Activated CD4-positive, alpha-beta memory T cell treated with anti-CD3 and anti-CD28 coated beads, Interleukin-2, amount 10 ng/mL, durations not matched to agents 7 days and 5 days (primary cell): ENCODE results near the gene KLHL21. TPM values are rescaled to one million over a fixed set of nuclear protein-coding genes. Genes with fewer than 3 reads are reported as not detected.

Experiments
- CTCF ChIA-PET: fragments of 350-600 bp; sonication (Branson Sonifier 250); formaldehyde crosslinking; loops from one replicate; lab custom pipeline; 2021; ENCODE audit warnings: antibody characterized with exemption, inconsistent platforms; lab: Charles Lee
- POLR2A ChIA-PET: fragments of 350-600 bp; sonication (Branson Sonifier 250); formaldehyde crosslinking; loops from one replicate; lab custom pipeline; 2021; ENCODE audit warnings: antibody characterized with exemption; lab: Charles Lee
- DNase-seq: peaks from one replicate; pipeline ENCODE4 v3.0.0-alpha.2; 2020
- H3K27ac Mint-ChIP-seq: one replicate; pipeline ENCODE4 v1.8.0; 2021; ENCODE audit warnings: mild to moderate bottlenecking, mixed read lengths
- H3K27me3 Mint-ChIP-seq: one replicate; pipeline ENCODE4 v1.8.0; 2021; ENCODE audit warnings: mixed read lengths
- H3K36me3 Mint-ChIP-seq: one replicate; pipeline ENCODE4 v1.8.0; 2021; ENCODE audit warnings: low read depth, mixed read lengths
- H3K4me1 Mint-ChIP-seq: one replicate; pipeline ENCODE4 v1.8.0; 2021; ENCODE audit warnings: mixed read lengths
- H3K4me3 Mint-ChIP-seq: one replicate; pipeline ENCODE4 v1.8.0; 2021; ENCODE audit warnings: mild to moderate bottlenecking, mixed read lengths
- H3K9me3 Mint-ChIP-seq: one replicate; pipeline ENCODE4 v1.8.0; 2021; ENCODE audit warnings: mixed read lengths
- total RNA-seq, 2 experiments: library from RNA; stranded (reverse); gene quantifications; one replicate each; pipeline ENCODE4 v1.2.3, GENCODE V29; 2021

KLHL21 gene
- total RNA-seq, 2 experiments from 2014 or later: 26.7 to 27.0 TPM

- Mint-ChIP-seq H3K4me3 (no peak overlapping the region), H3K4me1 (peaks cover 20% of the 10 kb centered on the region), H3K9me3 (no peaks in the 10 kb centered on the region), H3K36me3 (peaks cover 55% of the 10 kb centered on the region), H3K27ac (no peak overlapping the region), H3K27me3 (no peaks in the 10 kb centered on the region)
- POLR2A ChIA-PET: interaction anchor here (0.9 to 3.5 kb wide), 2 partner anchors 19 to 67 kb away, joined by 4 to 23 read pairs; partner anchors contain the start of genes KLHL21, NOL9 and TAS1R1
- CTCF ChIA-PET: interaction anchor here (1.4 kb wide), 1 partner anchor 35 kb away, joined by 5 read pairs; no protein-coding TSS in a partner anchor
- no peak for DNase-seq
These were observed 19.0 kb upstream of the KLHL21 start for GRCh38 chr1:6621429-6622391.

GRCh38 chr1:6619045-6619444 is 16.4 kb upstream of the KLHL21 start:
- no peaks in the 10 kb centered on the region for H3K27me3 Mint-ChIP-seq
- no peak overlapping the region for H3K4me3 Mint-ChIP-seq
- H3K27ac Mint-ChIP-seq: no peak overlapping the region
- H3K9me3 Mint-ChIP-seq: no peaks in the 10 kb centered on the region
- POLR2A ChIA-PET: interaction anchor here (1.4 kb wide), 1 partner anchor 8 kb away, joined by 3 read pairs; no protein-coding TSS in a partner anchor
- H3K36me3 Mint-ChIP-seq: peaks cover 52% of the 10 kb centered on the region
- peaks cover 14% of the 10 kb centered on the region for H3K4me1 Mint-ChIP-seq
- no peak for DNase-seq
- CTCF ChIA-PET: no interaction called here

- Mint-ChIP-seq H3K27me3 (no peaks in the 10 kb centered on the region), H3K27ac (no peak overlapping the region), H3K36me3 (peaks cover 26% of the 10 kb centered on the region), H3K9me3 (no peaks in the 10 kb centered on the region), H3K4me1 (peaks cover 27% of the 10 kb centered on the region), H3K4me3 (peak overlapping the region; percentile 73)
- ChIA-PET CTCF (interaction anchor here (0.7 to 1.9 kb wide), 3 partner anchors 12 to 1553 kb away, joined by 3 to 5 read pairs (median 4); partner anchors contain the start of gene KLHL21), POLR2A (interaction anchor here (3.8 kb wide), 1 partner anchor 13 kb away, joined by 35 read pairs; the partner anchor contains the start of gene KLHL21)
- DNase-seq: no peak
These were observed 12.5 kb upstream of the KLHL21 start for GRCh38 chr1:6614929-6615785.

GRCh38 chr1:6614019-6614928 is 11.6 kb upstream of the KLHL21 start:
- DNase-seq: peak; percentile 58
- Mint-ChIP-seq H3K27ac (peak overlapping the region; percentile 10), H3K27me3 (no peaks in the 10 kb centered on the region)

GRCh38 chr1:6613361-6614018 is 10.8 kb upstream of the KLHL21 start, which contains the start of gene PHF13:
Gene PHF13, plus strand, starts transcription at chr1:6613731. Its CDS starts 336 bp downstream, at chr1:6614067.
- CTCF ChIA-PET: interaction anchor here (0.8 kb wide), 1 partner anchor 13 kb away, joined by 3 read pairs; no protein-coding TSS in a partner anchor

More at GRCh38 chr1:6614019-6614928, 11.6 kb upstream of the KLHL21 start:
- POLR2A ChIA-PET: interaction anchor here (0.8 to 4.3 kb wide), 5 partner anchors 10 to 60 kb away, joined by 3 to 58 read pairs (median 3); partner anchors contain the start of genes KLHL21, NOL9, TAS1R1 and THAP3
- no peaks in the 10 kb centered on the region for H3K9me3 Mint-ChIP-seq
- CTCF ChIA-PET: interaction anchor here (0.8 kb wide), 1 partner anchor 14 kb away, joined by 3 read pairs; no protein-coding TSS in a partner anchor
- H3K4me3 Mint-ChIP-seq: peak overlapping the region; percentile 83
- H3K4me1 Mint-ChIP-seq: peaks cover 27% of the 10 kb centered on the region
- peaks cover 18% of the 10 kb centered on the region for H3K36me3 Mint-ChIP-seq

GRCh38 chr1:6612641-6613360 is 10.1 kb upstream of the KLHL21 start:
- Mint-ChIP-seq H3K4me3 (peak overlapping the region; percentile 84), H3K4me1 (peaks cover 27% of the 10 kb centered on the region), H3K36me3 (peaks cover 10% of the 10 kb centered on the region), H3K9me3 (no peaks in the 10 kb centered on the region), H3K27ac (peak overlapping the region; percentile 74), H3K27me3 (no peaks in the 10 kb centered on the region)
- no peak for DNase-seq
- ChIA-PET POLR2A (interaction anchor here (1.1 to 4.3 kb wide), 3 partner anchors 10 to 13 kb away, joined by 3 to 58 read pairs (median 7); partner anchors contain the start of genes KLHL21 and THAP3), CTCF (interaction anchor here (1.4 to 2.1 kb wide), 3 partner anchors 9 to 11 kb away, joined by 6 to 8 read pairs (median 7); partner anchors contain the start of genes KLHL21 and THAP3)

More at GRCh38 chr1:6613361-6614018, 10.8 kb upstream of the KLHL21 start, which contains the start of gene PHF13:
- Mint-ChIP-seq H3K4me1 (peaks cover 27% of the 10 kb centered on the region), H3K36me3 (peaks cover 12% of the 10 kb centered on the region), H3K4me3 (peak within 1 kb of the TSS; percentile 84), H3K27me3 (no peaks in the 10 kb centered on the region), H3K9me3 (no peaks in the 10 kb centered on the region), H3K27ac (peak within 1 kb of the TSS; percentile 74)
- peak; percentile 100 for DNase-seq
- POLR2A ChIA-PET: interaction anchor here (0.8 to 4.3 kb wide), 5 partner anchors 10 to 59 kb away, joined by 3 to 58 read pairs (median 3); partner anchors contain the start of genes KLHL21, NOL9, TAS1R1 and THAP3

- Mint-ChIP-seq H3K36me3 (peaks cover 18% of the 10 kb centered on the region), H3K4me3 (peak overlapping the region; percentile 81), H3K9me3 (no peaks in the 10 kb centered on the region), H3K4me1 (peaks cover 25% of the 10 kb centered on the region), H3K27ac (peak overlapping the region; percentile 98), H3K27me3 (no peaks in the 10 kb centered on the region)
- ChIA-PET CTCF (interaction anchor here (1.0 to 2.1 kb wide), 4 partner anchors 8 to 50 kb away, joined by 5 to 8 read pairs (median 6); partner anchors contain the start of genes NOL9 and TAS1R1), POLR2A (interaction anchor here (0.8 to 7.8 kb wide), 14 partner anchors 8 to 211 kb away, joined by 3 to 94 read pairs (median 14); partner anchors contain the start of genes ACOT7, CAMTA1, NOL9 and PHF13)
- peak; percentile 41 for DNase-seq
These were observed 1.4 kb upstream of the KLHL21 start for GRCh38 chr1:6603915-6604558.

GRCh38 chr1:6603238-6603914 is 707 bp upstream of the KLHL21 start:
- Mint-ChIP-seq H3K27ac (peak overlapping the region; percentile 98), H3K9me3 (no peaks in the 10 kb centered on the region), H3K27me3 (no peaks in the 10 kb centered on the region), H3K4me1 (peaks cover 31% of the 10 kb centered on the region), H3K4me3 (peak overlapping the region; percentile 81), H3K36me3 (peaks cover 25% of the 10 kb centered on the region)
- ChIA-PET POLR2A (interaction anchor here (0.6 to 7.8 kb wide), 14 partner anchors 9 to 246 kb away, joined by 3 to 94 read pairs (median 14); partner anchors contain the start of genes ACOT7, CAMTA1, NOL9 and PHF13), CTCF (interaction anchor here (1.1 to 2.1 kb wide), 4 partner anchors 9 to 49 kb away, joined by 5 to 8 read pairs (median 7); partner anchors contain the start of genes NOL9 and TAS1R1)
- peak; percentile 63 for DNase-seq
